CD4-positive, alpha-beta T cell (primary cell): Measurements from ENCODE around the gene P4HA3. TPM values are rescaled to one million over a fixed set of nuclear protein-coding genes. Genes with fewer than 3 reads are reported as not detected.
"Not testable (repeated sequence)": the region's sequence is repeated elsewhere in the genome, so short reads cannot be mapped to it uniquely, and the experiment has no call there.

Experiments used
- ATAC-seq: fragments of 200-7000 bp; cut with Tn5 transposase; one replicate; pipeline ENCODE4 v1.10.0; 2022; ENCODE audit warnings: mild to moderate bottlenecking; ENCODE audit not compliant: poor library complexity
- CTCF ChIA-PET: fragments of 350-600 bp; sonication (Branson Sonifier 250); formaldehyde crosslinking; loops from one replicate; lab custom pipeline; 2021; ENCODE audit warnings: antibody characterized with exemption, inconsistent platforms; lab: Charles Lee
- POLR2A ChIA-PET: fragments of 350-600 bp; sonication (Branson Sonifier 250); formaldehyde crosslinking; loops from one replicate; lab custom pipeline; 2021; ENCODE audit warnings: antibody characterized with exemption, inconsistent platforms; lab: Charles Lee
- DNase-seq, 14 experiments: peaks; one replicate each; pipeline ENCODE4 v3.0.0-alpha.2; 2013 to 2020; ENCODE audit warnings: mixed read lengths in 2 of 14
- H3K27ac ChIP-seq, 2 donors: one replicate each; pipeline versions ENCODE4 v1.5.1 to v1.7.0; 2013; ENCODE audit warnings: low read length in 2 of 2, low read depth in 1 of 2, mild to moderate bottlenecking in 1 of 2
- H3K27me3 ChIP-seq, 2 experiments: 1 replicate in 1 of 2; 2 replicates in 1 of 2; pipeline versions ENCODE4 v1.6.1 to v1.7.0; 2013; ENCODE audit warnings: low read length in 2 of 2, control low read depth in 1 of 2, mild to moderate bottlenecking in 1 of 2, moderate library complexity in 1 of 2; ENCODE audit not compliant: insufficient read depth in 2 of 2, control insufficient read depth in 1 of 2
- H3K36me3 ChIP-seq: one replicate; pipeline ENCODE4 v1.6.1; 2013; ENCODE audit warnings: low read length, control low read depth; ENCODE audit not compliant: insufficient read depth
- H3K4me1 ChIP-seq: one replicate; pipeline ENCODE4 v1.6.1; 2013; ENCODE audit warnings: low read length, control low read depth; ENCODE audit not compliant: insufficient read depth
- H3K4me3 ChIP-seq: one replicate; pipeline ENCODE4 v1.5.1; 2013; ENCODE audit warnings: mild to moderate bottlenecking, low read length, moderate library complexity
- H3K9me3 ChIP-seq, 2 experiments: 1 replicate in 1 of 2; 2 replicates in 1 of 2; pipeline versions ENCODE4 v1.6.1 to v1.7.0; 2013; ENCODE audit warnings: low read length in 2 of 2, mild to moderate bottlenecking in 2 of 2, control low read depth in 1 of 2, moderate library complexity in 1 of 2; ENCODE audit not compliant: control insufficient read depth in 1 of 2, insufficient read depth in 1 of 2
- H3K27ac Mint-ChIP-seq: one replicate; pipeline ENCODE4 v1.8.0; 2020; ENCODE audit warnings: mixed read lengths
- H3K27me3 Mint-ChIP-seq: one replicate; pipeline ENCODE4 v1.8.0; 2021; ENCODE audit warnings: mixed read lengths
- H3K36me3 Mint-ChIP-seq: one replicate; pipeline ENCODE4 v1.8.0; 2021; ENCODE audit warnings: low read depth, mixed read lengths
- H3K4me1 Mint-ChIP-seq: one replicate; pipeline ENCODE4 v1.8.0; 2021; ENCODE audit warnings: low read depth, mixed read lengths
- H3K4me3 Mint-ChIP-seq: one replicate; pipeline ENCODE4 v1.8.0; 2020; ENCODE audit warnings: mild to moderate bottlenecking, mixed read lengths
- H3K9me3 Mint-ChIP-seq: one replicate; pipeline ENCODE4 v1.8.0; 2020; ENCODE audit warnings: mixed read lengths
- intact Hi-C, 2 experiments: fragments of 100-400 bp; cut with DNase I in 1 of 2; cut with micrococcal nuclease in 1 of 2; formaldehyde crosslinking; loops; one replicate each; pipeline versions ENCODE4 v1.15.1 to v1.9.0; 2023 to 2025; cut with DNase I, micrococcal nuclease
- total RNA-seq, 174 experiments: library from RNA in 2 of 174; stranded (reverse) in 2 of 174; gene quantifications; one replicate each; pipeline ENCODE4 v1.2.3 and lab custom pipeline; 2021 to 2026
- TF ChIP-seq, protein P1 (sequence below): fragments of 200-600 bp; IDR thresholded peaks from one replicate; pipeline ENCODE4 v1.8.0; 2022; ENCODE audit warnings: antibody characterized with exemption, mild to moderate bottlenecking

Gene P4HA3
- total RNA-seq, 2 experiments from 2014 or later = not detected

- Mint-ChIP-seq H3K4me1 (no peaks in the 10 kb centered on the region), H3K27me3 (no peaks in the 10 kb centered on the region), H3K27ac (no peak overlapping the region), H3K4me3 (no peak overlapping the region), H3K9me3 (no peaks in the 10 kb centered on the region), H3K36me3 (peaks cover 46% of the 10 kb centered on the region)
- DNase-seq (no peak), ATAC-seq (no peak)
- no peaks in the 10 kb centered on the region for H3K9me3 ChIP-seq
- intact Hi-C loops = no loop called here
- no peaks in the 10 kb centered on the region for H3K27me3 ChIP-seq
- H3K4me3 ChIP-seq = no peak overlapping the region
- POLR2A ChIA-PET = no interaction called here
- peaks cover 25% of the 10 kb centered on the region for H3K36me3 ChIP-seq
- CTCF ChIA-PET = no interaction called here
- TF ChIP-seq, protein P1, sequence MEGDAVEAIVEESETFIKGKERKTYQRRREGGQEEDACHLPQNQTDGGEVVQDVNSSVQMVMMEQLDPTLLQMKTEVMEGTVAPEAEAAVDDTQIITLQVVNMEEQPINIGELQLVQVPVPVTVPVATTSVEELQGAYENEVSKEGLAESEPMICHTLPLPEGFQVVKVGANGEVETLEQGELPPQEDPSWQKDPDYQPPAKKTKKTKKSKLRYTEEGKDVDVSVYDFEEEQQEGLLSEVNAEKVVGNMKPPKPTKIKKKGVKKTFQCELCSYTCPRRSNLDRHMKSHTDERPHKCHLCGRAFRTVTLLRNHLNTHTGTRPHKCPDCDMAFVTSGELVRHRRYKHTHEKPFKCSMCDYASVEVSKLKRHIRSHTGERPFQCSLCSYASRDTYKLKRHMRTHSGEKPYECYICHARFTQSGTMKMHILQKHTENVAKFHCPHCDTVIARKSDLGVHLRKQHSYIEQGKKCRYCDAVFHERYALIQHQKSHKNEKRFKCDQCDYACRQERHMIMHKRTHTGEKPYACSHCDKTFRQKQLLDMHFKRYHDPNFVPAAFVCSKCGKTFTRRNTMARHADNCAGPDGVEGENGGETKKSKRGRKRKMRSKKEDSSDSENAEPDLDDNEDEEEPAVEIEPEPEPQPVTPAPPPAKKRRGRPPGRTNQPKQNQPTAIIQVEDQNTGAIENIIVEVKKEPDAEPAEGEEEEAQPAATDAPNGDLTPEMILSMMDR = no peak
- H3K27ac ChIP-seq = no peak overlapping the region
- no peaks in the 10 kb centered on the region for H3K4me1 ChIP-seq
Observed at GRCh38 chr11:74333193-74333592, 21.8 kb upstream of the P4HA3 start.

DNA sequence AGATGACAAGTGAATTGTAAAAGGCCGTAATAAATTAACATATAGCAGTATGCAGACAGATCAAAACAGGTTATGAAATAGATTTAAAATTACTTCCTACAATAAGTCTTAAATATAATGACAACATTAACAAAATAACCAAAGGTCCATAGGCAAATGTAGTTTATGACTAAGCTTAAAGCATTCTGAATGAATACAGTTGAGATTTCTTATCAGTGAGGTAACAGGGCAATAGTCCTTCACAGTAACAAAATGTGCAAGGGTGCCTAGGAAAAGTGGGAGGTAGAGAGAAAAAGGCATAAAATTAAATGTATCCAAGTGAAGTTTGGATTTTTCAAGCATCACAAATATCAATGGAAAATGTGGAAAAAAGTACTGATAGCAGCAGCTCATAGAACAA, 20.9 kb upstream of the P4HA3 start:
- H3K36me3 ChIP-seq = peaks cover 17% of the 10 kb centered on the region
- H3K4me1 ChIP-seq = no peaks in the 10 kb centered on the region
- Mint-ChIP-seq H3K27ac (no peak overlapping the region), H3K27me3 (no peaks in the 10 kb centered on the region), H3K4me3 (no peak overlapping the region), H3K4me1 (no peaks in the 10 kb centered on the region), H3K9me3 (no peaks in the 10 kb centered on the region), H3K36me3 (peaks cover 38% of the 10 kb centered on the region)
- H3K9me3 ChIP-seq = no peaks in the 10 kb centered on the region
- intact Hi-C loops = no loop called here
- CTCF ChIA-PET = no interaction called here
- no peaks in the 10 kb centered on the region for H3K27me3 ChIP-seq
- H3K27ac ChIP-seq = no peak overlapping the region
- TF ChIP-seq, protein P1 = no peak
- no peak overlapping the region for H3K4me3 ChIP-seq
- POLR2A ChIA-PET = no interaction called here
- ATAC-seq (no peak), DNase-seq (no peak)

GRCh38 chr11:74331000-74331399, 19.6 kb upstream of the P4HA3 start:
- H3K4me3 Mint-ChIP-seq, POLR2A ChIA-PET: not testable (repeated sequence)
- H3K36me3 Mint-ChIP-seq = peaks cover 28% of the 10 kb centered on the region

GRCh38 chr11:74330075-74330858, 18.8 kb upstream of the P4HA3 start:
- ATAC-seq (no peak), DNase-seq (no peak)
- no peaks in the 10 kb centered on the region for H3K9me3 Mint-ChIP-seq
- no peak overlapping the region for H3K4me3 Mint-ChIP-seq
- Histone ChIP-seq H3K36me3 (no peaks in the 10 kb centered on the region), H3K9me3 (no peaks in the 10 kb centered on the region), H3K4me1 (no peaks in the 10 kb centered on the region), H3K27ac (no peak overlapping the region), H3K4me3 (no peak overlapping the region), H3K27me3 (no peaks in the 10 kb centered on the region)
- ChIA-PET POLR2A (no interaction called here), CTCF (interaction anchor here (0.8 to 1.1 kb wide), 2 partner anchors 41 to 122 kb away, joined by 3 read pairs; no protein-coding TSS in a partner anchor)
- peaks cover 23% of the 10 kb centered on the region for H3K36me3 Mint-ChIP-seq
- intact Hi-C loops = no loop called here
- H3K4me1 Mint-ChIP-seq = no peaks in the 10 kb centered on the region
- H3K27me3 Mint-ChIP-seq = no peaks in the 10 kb centered on the region
- TF ChIP-seq, protein P1 = no peak
- H3K27ac Mint-ChIP-seq = no peak overlapping the region

More at GRCh38 chr11:74331000-74331399, 19.6 kb upstream of the P4HA3 start:
- H3K36me3 ChIP-seq, H3K4me3 ChIP-seq, ATAC-seq, H3K27me3 ChIP-seq, H3K4me1 Mint-ChIP-seq, CTCF ChIA-PET, intact Hi-C loops, H3K9me3 ChIP-seq, H3K4me1 ChIP-seq, H3K9me3 Mint-ChIP-seq, H3K27ac ChIP-seq, H3K27ac Mint-ChIP-seq, H3K27me3 Mint-ChIP-seq, DNase-seq: not testable (repeated sequence)
